OCI-LY3 (cell line): ENCODE data around the gene PELI2.

Source experiments
- H2AFZ ChIP-seq: fragments of 200-600, 300-600 bp; shearing (Covaris generic); 2 replicates; pipeline ENCODE4 v1.6.0; 2014; ENCODE audit warnings: antibody characterized with exemption, low read depth, low read length
- H3K27ac ChIP-seq: fragments of 200-600, 300-600 bp; sonication (generic); 2 replicates; pipeline ENCODE4 v1.5.1; 2014; ENCODE audit warnings: mild to moderate bottlenecking, low read length, moderate library complexity, mixed read lengths
- H3K27me3 ChIP-seq: fragments of 200-600, 300-600 bp; sonication (generic); 2 replicates; pipeline ENCODE4 v1.6.1; 2014; ENCODE audit warnings: low read depth, low read length, mixed read lengths
- H3K36me3 ChIP-seq: fragments of 200-600, 300-600 bp; sonication (generic); replicated peaks from 2 replicates; pipeline ENCODE3; 2014; ENCODE audit warnings: low read depth, low read length, mixed read lengths
- H3K4me1 ChIP-seq: fragments of 300-600, 200-600 bp; sonication (generic); 2 replicates; pipeline ENCODE4 v1.6.1; 2014; ENCODE audit warnings: low read length, mixed read lengths
- H3K4me2 ChIP-seq: fragments of 200-600, 300-600 bp; sonication (generic); 2 replicates; pipeline ENCODE4 v1.6.1; 2014; ENCODE audit warnings: low read length, mixed read lengths
- H3K4me3 ChIP-seq: fragments of 300-600, 200-600 bp; sonication (generic); 2 replicates; pipeline ENCODE4 v1.5.1; 2014; ENCODE audit warnings: antibody characterized with exemption, mild to moderate bottlenecking, low read length, moderate library complexity
- H3K79me2 ChIP-seq: fragments of 300-600, 200-600 bp; shearing (Covaris generic); 2 replicates; pipeline ENCODE4 v1.6.1; 2014; ENCODE audit warnings: mild to moderate bottlenecking, low read length, mixed read lengths
- H3K9ac ChIP-seq: fragments of 300-600, 200-600 bp; shearing (Covaris generic); 2 replicates; pipeline ENCODE4 v1.6.0; 2014; ENCODE audit warnings: mild to moderate bottlenecking, low read length, moderate library complexity
- H3K9me3 ChIP-seq: fragments of 200-600, 300-600 bp; shearing (Covaris generic); 2 replicates; pipeline ENCODE4 v1.6.1; 2014; ENCODE audit warnings: low read length, mixed read lengths; ENCODE audit not compliant: insufficient read depth
- H4K20me1 ChIP-seq: fragments of 200-600, 300-600 bp; sonication (generic); 2 replicates; pipeline ENCODE4 v1.6.1; 2016; ENCODE audit warnings: low read length, mixed read lengths; ENCODE audit not compliant: insufficient read depth
- CTCF ChIP-seq: fragments of 200-600, 300-600 bp; sonication (generic); IDR thresholded peaks from 2 replicates; pipeline ENCODE4 v1.5.1; 2014; ENCODE audit warnings: antibody characterized with exemption, low read length, low read depth
- EZH2phosphoT487 ChIP-seq: fragments of 200-600 bp; shearing (Covaris generic); IDR thresholded peaks from 2 replicates; pipeline ENCODE4 v1.6.1; 2018; ENCODE audit warnings: antibody characterized with exemption, mixed run types, low read depth

PELI2 gene

GRCh38 chr14:56292970-56293369 is 174.8 kb downstream of the PELI2 start:
- no peak overlapping the region for H3K4me3 ChIP-seq
- H3K9me3 ChIP-seq = no peaks in the 10 kb centered on the region

DNA sequence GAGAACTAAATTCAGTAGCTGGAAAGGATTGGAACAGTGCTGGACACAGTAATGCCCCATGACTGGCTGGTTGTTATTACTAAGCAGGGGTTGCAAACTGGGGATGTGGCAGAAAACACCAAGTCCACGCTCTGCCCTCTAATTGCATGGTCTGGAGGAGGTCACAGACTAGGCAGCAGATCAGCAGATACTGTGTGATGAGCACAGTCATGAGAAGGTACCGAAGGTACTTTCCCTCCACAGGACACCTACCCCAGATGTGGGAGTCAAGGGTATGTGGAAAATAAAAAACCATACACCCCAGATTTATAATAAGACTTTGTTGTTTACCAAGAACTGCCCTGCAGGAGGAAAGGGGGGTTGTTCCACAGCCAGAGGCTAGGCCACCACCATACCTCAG is 175.3 kb downstream of the PELI2 start:
- Histone ChIP-seq H3K4me1 (no peaks in the 10 kb centered on the region), H4K20me1 (no peaks in the 10 kb centered on the region), H3K27me3 (peaks cover 12% of the 10 kb centered on the region), H3K9ac (no peak overlapping the region), H3K4me3 (no peak overlapping the region), H3K79me2 (no peaks in the 10 kb centered on the region), H3K4me2 (no peak overlapping the region), H3K36me3 (no peaks in the 10 kb centered on the region), H3K27ac (no peak overlapping the region), H2AFZ (no peak overlapping the region), H3K9me3 (no peaks in the 10 kb centered on the region)
- no peak for TF ChIP-seq CTCF
- no peak for TF ChIP-seq EZH2phosphoT487

More at GRCh38 chr14:56292970-56293369, 174.8 kb downstream of the PELI2 start:
- H3K27ac ChIP-seq = no peak overlapping the region
- no peak overlapping the region for H2AFZ ChIP-seq
- no peaks in the 10 kb centered on the region for H3K36me3 ChIP-seq
- peaks cover 11% of the 10 kb centered on the region for H3K27me3 ChIP-seq
- no peak for TF ChIP-seq CTCF
- no peak for TF ChIP-seq EZH2phosphoT487
- no peak overlapping the region for H3K9ac ChIP-seq
- no peaks in the 10 kb centered on the region for H3K4me1 ChIP-seq
- no peak overlapping the region for H3K4me2 ChIP-seq
- no peaks in the 10 kb centered on the region for H4K20me1 ChIP-seq
- no peaks in the 10 kb centered on the region for H3K79me2 ChIP-seq

DNA sequence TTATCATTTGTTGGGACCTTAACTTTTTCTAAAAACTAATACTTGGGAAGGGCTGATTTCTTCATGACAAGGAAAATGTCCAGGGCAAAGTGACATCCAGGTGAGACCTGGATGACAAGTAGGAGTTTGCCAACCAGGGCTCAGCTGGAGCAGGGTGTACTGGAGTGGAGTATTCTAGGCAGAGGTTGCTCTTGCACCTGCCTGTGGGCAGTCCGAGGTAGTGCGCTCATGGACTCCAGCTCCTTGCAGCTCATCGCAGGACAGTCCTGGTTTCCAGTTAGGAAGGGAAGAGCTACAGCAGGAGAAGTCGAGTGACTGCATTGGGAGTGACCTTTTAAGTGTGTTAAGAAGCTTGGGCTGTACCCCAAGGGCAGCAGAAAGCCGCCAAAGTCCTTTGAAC is 175.9 kb downstream of the PELI2 start:
- no peak overlapping the region for H3K4me2 ChIP-seq
- H4K20me1 ChIP-seq = no peaks in the 10 kb centered on the region
- no peak overlapping the region for H3K4me3 ChIP-seq
- H3K4me1 ChIP-seq = no peaks in the 10 kb centered on the region
- H3K79me2 ChIP-seq = no peaks in the 10 kb centered on the region
- TF ChIP-seq EZH2phosphoT487 (no peak), CTCF (no peak)
- H3K27me3 ChIP-seq = peaks cover 15% of the 10 kb centered on the region
- no peaks in the 10 kb centered on the region for H3K9me3 ChIP-seq
- H3K9ac ChIP-seq = no peak overlapping the region
- no peak overlapping the region for H3K27ac ChIP-seq
- no peaks in the 10 kb centered on the region for H3K36me3 ChIP-seq
- H2AFZ ChIP-seq = no peak overlapping the region

DNA sequence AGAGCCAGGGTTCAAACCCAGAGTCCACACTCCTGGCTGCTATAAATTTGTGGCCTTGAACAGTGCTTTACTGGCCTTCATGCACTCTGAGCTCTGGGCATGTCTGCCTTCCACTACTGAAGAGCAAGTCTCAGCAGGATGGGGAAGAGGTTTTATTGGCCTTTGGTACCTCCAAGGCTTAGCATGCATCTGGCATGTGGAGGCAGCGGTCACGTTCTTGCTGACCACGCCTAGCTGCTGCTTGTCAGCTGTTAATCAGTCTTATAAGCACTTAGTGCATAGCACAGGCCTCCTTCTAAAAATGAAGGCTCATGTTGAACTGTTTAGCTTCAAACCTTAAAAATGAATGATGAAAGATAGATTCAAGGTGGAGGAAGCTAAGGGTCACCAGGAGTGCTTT is 177.5 kb downstream of the PELI2 start:
- Histone ChIP-seq H3K4me1 (no peaks in the 10 kb centered on the region), H3K27me3 (peaks cover 19% of the 10 kb centered on the region; the same call in 1 of the 2 replicates), H2AFZ (no peak overlapping the region), H3K9ac (no peak overlapping the region), H3K9me3 (no peaks in the 10 kb centered on the region), H3K27ac (no peak overlapping the region), H4K20me1 (no peaks in the 10 kb centered on the region), H3K36me3 (no peaks in the 10 kb centered on the region), H3K79me2 (no peaks in the 10 kb centered on the region), H3K4me3 (no peak overlapping the region), H3K4me2 (no peak overlapping the region)
- no peak for TF ChIP-seq EZH2phosphoT487
- TF ChIP-seq CTCF = no peak
